HG03108 (cell line): ENCODE results near the gene CD320.

Experiments used
- ATAC-seq: cut with Tn5 transposase; IDR thresholded peaks from one replicate; pipeline ENCODE4 v1.9.1; 2021; ENCODE audit warnings: moderate library complexity; ENCODE audit not compliant: unreplicated experiment

Gene CD320

GRCh38 chr19:8255426-8256125 is 52.6 kb downstream of the CD320 start:
- ATAC-seq = no peak

DNA sequence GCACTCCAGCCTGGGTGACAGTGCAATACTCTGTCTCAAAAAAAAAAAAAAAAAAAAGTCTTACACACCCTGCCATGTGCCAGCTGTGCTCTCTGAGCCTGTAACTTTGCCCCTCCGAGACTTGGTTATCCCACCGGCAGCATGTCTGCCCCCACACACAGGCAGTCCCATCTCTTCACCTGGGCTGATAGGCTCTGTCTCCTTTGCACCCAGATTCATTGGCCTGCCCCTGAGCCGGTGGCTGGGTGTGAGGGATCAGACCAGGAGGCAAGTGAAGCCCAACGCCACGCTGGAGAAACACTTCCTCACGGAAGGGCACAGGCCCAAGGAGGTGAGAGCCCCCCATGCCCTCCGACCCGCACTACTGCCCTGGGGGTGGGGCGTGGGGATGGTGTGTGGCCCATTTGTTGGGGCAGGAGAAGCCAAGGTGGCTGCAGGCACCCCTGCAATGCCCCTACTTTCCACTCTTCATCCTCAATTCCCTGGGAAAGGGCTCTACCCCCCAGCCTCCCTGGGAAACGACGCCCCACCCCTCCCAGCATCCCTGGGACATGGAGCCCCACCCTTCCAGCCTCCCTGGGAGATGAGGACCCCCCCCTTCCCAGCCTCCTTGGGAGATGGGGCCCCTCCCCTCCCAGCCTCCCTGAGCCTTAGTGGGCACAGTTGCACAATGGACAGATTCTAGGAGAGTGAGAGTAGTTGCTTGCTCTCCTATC is 53.7 kb downstream of the CD320 start:
- no peak for ATAC-seq

DNA sequence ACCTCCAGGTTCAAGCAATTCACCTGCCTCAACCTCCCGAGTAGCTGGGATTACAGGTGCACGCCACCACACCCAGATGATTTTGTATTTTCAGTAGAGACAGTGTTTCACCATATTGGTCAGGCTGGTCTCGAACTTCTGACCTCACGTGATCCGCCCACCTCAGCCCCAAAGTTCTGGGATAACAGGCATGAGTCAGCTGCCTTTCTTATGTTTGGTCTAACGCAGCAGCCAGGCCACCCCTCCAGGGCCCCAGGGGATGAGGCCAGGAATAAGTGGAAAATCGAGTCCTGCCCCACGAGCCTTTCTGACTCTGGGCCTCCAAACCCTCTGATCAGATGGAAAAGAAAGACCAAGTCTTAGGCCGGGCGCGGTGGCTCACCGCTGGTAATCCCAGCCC is 54.5 kb downstream of the CD320 start:
- no peak for ATAC-seq

DNA sequence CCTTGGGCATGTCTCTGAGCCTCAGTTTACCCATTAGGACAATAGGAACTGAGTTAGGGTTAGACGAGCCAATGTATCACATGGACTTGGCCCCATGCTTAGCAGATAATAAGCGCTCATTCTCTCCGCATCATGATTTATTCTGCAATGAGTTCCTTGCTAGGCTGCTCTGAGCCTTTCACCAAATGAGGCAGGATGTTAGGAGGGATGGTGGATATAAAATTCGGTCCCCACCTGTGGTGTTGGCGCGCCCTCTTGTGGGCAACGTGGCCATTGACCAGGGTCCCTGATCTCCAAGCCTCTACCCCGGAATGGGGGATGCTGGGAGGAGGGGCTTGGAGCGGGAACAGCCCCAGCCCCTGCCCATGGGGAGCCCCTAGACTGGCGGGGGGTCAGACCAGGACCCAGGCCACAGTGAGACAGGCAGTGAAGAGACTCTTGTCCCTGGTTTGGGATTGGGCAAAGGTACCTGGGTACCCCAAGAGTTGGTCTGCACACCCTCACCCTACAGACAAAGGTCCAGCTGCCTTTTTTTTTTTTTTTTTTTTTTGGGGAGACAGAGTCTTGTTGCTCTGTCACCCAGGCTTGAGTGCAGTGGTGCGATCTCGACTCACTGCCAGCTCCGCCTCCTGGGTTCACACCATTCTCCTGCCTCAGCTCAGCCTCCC is 55.1 kb downstream of the CD320 start:
- no peak for ATAC-seq
